Neural progenitor cell (in vitro differentiated cells): ENCODE data around the gene LMBR1.

Source experiments
- EZH2 ChIP-seq: fragments of 200-600 bp; sonication (generic); IDR thresholded peaks from 2 replicates; pipeline ENCODE4 v1.6.1; 2017; ENCODE audit warnings: antibody characterized with exemption, mild to moderate bottlenecking, moderate library complexity
- TF ChIP-seq, protein P1 (sequence below): fragments of 200-600 bp; sonication (generic); IDR thresholded peaks from 2 replicates; pipeline ENCODE4 v1.5.1; 2017; ENCODE audit warnings: antibody characterized with exemption, mild to moderate bottlenecking

GRCh38 chr7:156692849-156693248 lies 200.1 kb downstream of the LMBR1 start:
- TF ChIP-seq, protein P1, sequence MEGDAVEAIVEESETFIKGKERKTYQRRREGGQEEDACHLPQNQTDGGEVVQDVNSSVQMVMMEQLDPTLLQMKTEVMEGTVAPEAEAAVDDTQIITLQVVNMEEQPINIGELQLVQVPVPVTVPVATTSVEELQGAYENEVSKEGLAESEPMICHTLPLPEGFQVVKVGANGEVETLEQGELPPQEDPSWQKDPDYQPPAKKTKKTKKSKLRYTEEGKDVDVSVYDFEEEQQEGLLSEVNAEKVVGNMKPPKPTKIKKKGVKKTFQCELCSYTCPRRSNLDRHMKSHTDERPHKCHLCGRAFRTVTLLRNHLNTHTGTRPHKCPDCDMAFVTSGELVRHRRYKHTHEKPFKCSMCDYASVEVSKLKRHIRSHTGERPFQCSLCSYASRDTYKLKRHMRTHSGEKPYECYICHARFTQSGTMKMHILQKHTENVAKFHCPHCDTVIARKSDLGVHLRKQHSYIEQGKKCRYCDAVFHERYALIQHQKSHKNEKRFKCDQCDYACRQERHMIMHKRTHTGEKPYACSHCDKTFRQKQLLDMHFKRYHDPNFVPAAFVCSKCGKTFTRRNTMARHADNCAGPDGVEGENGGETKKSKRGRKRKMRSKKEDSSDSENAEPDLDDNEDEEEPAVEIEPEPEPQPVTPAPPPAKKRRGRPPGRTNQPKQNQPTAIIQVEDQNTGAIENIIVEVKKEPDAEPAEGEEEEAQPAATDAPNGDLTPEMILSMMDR, result no peak
- no peak for TF ChIP-seq EZH2
